HG03520 (cell line): ENCODE measurements around the gene THSD1.

Source experiments
- ATAC-seq: cut with Tn5 transposase; IDR thresholded peaks from one replicate; pipeline ENCODE4 v1.9.1; 2021; ENCODE audit warnings: mild to moderate bottlenecking, moderate library complexity; ENCODE audit not compliant: unreplicated experiment

Gene THSD1

GRCh38 chr13:52405767-52406494, at the start of gene THSD1:
Gene THSD1 (minus strand): TSS chr13:52406172. CDS start chr13:52402600, 3,572 bp downstream.
- peak; percentile 43 for ATAC-seq

GRCh38 chr13:52455677-52456041, 49.7 kb upstream of the THSD1 start:
- peak; percentile 18 for ATAC-seq

GRCh38 chr13:52454820-52455676, 49.1 kb upstream of the THSD1 start, which contains the start of gene CKAP2:
Gene CKAP2 (plus strand): TSS chr13:52455478. CDS start chr13:52455557, 79 bp downstream.
- ATAC-seq = peak; percentile 69

GRCh38 chr13:52454459-52454819, 48.5 kb upstream of the THSD1 start:
- peak; percentile 37 for ATAC-seq

GRCh38 chr13:52452470-52452869, 46.5 kb upstream of the THSD1 start:
- no peak for ATAC-seq

- no peak for ATAC-seq
Observed at GRCh38 chr13:52451135-52451804, 45.3 kb upstream of the THSD1 start.

- ATAC-seq = no peak
Observed at GRCh38 chr13:52450793-52451116, 44.8 kb upstream of the THSD1 start.

- ATAC-seq = peak; percentile 64
Observed at GRCh38 chr13:52450012-52450792, 44.2 kb upstream of the THSD1 start, which contains the start of gene VPS36. Gene VPS36 (minus strand): TSS chr13:52450634. CDS start chr13:52450594, 40 bp downstream.

GRCh38 chr13:52449331-52450011, 43.5 kb upstream of the THSD1 start:
- no peak for ATAC-seq

- ATAC-seq = no peak
Observed at GRCh38 chr13:52447815-52448552, 42.0 kb upstream of the THSD1 start.

GRCh38 chr13:52447354-52447753, 41.4 kb upstream of the THSD1 start:
- no peak for ATAC-seq

GRCh38 chr13:52446265-52446664, 40.3 kb upstream of the THSD1 start:
- ATAC-seq = no peak

GRCh38 chr13:52432456-52432855, 26.5 kb upstream of the THSD1 start:
- no peak for ATAC-seq

- ATAC-seq = no peak
Observed at GRCh38 chr13:52428295-52428694, 22.3 kb upstream of the THSD1 start.

GRCh38 chr13:52421216-52421615, 15.2 kb upstream of the THSD1 start:
- no peak for ATAC-seq

- no peak for ATAC-seq
Observed at GRCh38 chr13:52419080-52419479, 13.1 kb upstream of the THSD1 start.

- no peak for ATAC-seq
Observed at GRCh38 chr13:52414963-52415362, 9.0 kb upstream of the THSD1 start.

GRCh38 chr13:52414051-52414450, 8.1 kb upstream of the THSD1 start:
- ATAC-seq = no peak

- ATAC-seq = no peak
Observed at GRCh38 chr13:52412128-52412527, 6.2 kb upstream of the THSD1 start.

- ATAC-seq = peak; percentile 68
Observed at GRCh38 chr13:52411629-52412028, 5.7 kb upstream of the THSD1 start.
